ENCODE results near the gene CPEB4.

DNA sequence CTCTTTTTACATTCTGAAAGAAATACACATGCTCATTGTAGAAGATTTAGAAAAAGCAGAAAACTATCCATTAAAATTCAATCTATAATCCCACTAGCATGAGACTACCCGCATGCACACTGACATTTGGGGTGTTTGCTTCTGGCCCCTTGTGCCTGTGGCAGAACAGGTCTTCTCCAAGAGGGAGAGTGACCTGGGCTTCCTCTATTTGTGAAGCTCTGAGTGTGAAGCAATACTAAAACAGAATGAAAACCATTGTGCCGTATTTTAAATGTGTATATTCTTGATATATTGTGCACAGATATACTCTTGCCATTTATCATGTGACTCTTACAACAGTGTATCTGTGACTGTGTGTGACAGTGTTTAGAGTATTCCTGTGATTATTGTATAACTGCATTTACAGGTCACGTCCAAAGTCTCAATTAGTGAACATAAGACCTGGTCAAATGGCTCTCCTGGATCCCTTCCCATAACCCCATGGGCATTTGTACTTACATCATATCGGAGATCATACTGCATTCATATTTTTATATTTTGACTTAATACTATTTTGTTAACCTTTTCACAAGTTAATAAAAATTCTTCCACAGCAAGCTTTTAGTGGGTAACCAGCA, 14.7 kb upstream of the CPEB4 start:
- TF ChIP-seq, protein P1, sequence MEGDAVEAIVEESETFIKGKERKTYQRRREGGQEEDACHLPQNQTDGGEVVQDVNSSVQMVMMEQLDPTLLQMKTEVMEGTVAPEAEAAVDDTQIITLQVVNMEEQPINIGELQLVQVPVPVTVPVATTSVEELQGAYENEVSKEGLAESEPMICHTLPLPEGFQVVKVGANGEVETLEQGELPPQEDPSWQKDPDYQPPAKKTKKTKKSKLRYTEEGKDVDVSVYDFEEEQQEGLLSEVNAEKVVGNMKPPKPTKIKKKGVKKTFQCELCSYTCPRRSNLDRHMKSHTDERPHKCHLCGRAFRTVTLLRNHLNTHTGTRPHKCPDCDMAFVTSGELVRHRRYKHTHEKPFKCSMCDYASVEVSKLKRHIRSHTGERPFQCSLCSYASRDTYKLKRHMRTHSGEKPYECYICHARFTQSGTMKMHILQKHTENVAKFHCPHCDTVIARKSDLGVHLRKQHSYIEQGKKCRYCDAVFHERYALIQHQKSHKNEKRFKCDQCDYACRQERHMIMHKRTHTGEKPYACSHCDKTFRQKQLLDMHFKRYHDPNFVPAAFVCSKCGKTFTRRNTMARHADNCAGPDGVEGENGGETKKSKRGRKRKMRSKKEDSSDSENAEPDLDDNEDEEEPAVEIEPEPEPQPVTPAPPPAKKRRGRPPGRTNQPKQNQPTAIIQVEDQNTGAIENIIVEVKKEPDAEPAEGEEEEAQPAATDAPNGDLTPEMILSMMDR (conservative IDR thresholded peaks at IDR 0.05; ENCODE audit: low read depth, low read length) = no peak
- TF ChIP-seq SMC3 (IDR thresholded peaks at IDR 0.05; ENCODE audit: low read depth, low read length) (no peak), POLR2A (IDR thresholded peaks at IDR 0.05; ENCODE audit: low read depth, low read length) (no peak), RFX5 (IDR thresholded peaks at IDR 0.05; ENCODE audit: low read depth, low read length) (no peak), RAD21 (IDR thresholded peaks at IDR 0.05; ENCODE audit: low read length) (no peak), MAZ (IDR thresholded peaks at IDR 0.05; ENCODE audit: borderline replicate concordance, low read depth, low read length) (no peak)

Measured in IMR-90 (cell line).